Right lung (tissue), 5 donors: ENCODE measurements around the gene RIMS3. TPM values are rescaled to one million over a fixed set of nuclear protein-coding genes. Genes with fewer than 3 reads are reported as not detected.

ENCODE experiments used
- DNase-seq, 2 donors: peaks; one replicate each; pipeline ENCODE4 v3.0.0-alpha.2; 2013
- polyA plus RNA-seq, 5 donors: library from polyadenylated mRNA; unstranded; fragments of 120-200 nt; gene quantifications; one replicate each; pipeline versions ENCODE4 v1.2.1 to v1.2.3, GENCODE V29; 2013; ENCODE audit warnings: inconsistent platforms in 1 of 5, low replicate concordance in 1 of 5; ENCODE audit not compliant: insufficient read length in 5 of 5, insufficient read depth in 1 of 5

The RIMS3 gene
- polyA plus RNA-seq, 5 donors: 0.91 to 2.1 (median 1.6) TPM

DNA sequence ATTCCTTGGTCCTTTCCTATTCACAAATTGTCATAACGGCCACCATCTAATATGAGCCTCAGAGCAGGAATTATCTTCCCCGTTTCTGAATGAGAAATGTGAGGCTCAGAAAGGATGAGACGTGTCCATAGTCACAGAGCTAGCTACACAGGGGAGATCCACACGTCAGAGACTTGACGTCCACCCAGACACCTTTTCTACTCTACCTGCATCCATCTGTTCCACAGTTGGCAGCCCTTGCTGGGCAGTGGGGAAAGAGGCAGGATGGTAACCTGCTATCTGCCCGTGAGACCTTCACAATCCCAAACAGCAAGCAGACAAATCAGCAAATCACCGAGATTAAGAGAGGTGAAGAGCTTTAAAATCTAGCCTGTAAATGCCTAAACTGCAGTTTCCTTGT is 8.4 kb downstream of the RIMS3 start:
- no peak for DNase-seq

- DNase-seq: no peak
Measured at GRCh38 chr1:40653851-40654537, 11.5 kb downstream of the RIMS3 start.

GRCh38 chr1:40652979-40653378 is 12.5 kb downstream of the RIMS3 start:
- DNase-seq: no peak

GRCh38 chr1:40652468-40652867 is 13.0 kb downstream of the RIMS3 start:
- no peak for DNase-seq

GRCh38 chr1:40651138-40651857 is 14.2 kb downstream of the RIMS3 start:
- DNase-seq: no peak

DNA sequence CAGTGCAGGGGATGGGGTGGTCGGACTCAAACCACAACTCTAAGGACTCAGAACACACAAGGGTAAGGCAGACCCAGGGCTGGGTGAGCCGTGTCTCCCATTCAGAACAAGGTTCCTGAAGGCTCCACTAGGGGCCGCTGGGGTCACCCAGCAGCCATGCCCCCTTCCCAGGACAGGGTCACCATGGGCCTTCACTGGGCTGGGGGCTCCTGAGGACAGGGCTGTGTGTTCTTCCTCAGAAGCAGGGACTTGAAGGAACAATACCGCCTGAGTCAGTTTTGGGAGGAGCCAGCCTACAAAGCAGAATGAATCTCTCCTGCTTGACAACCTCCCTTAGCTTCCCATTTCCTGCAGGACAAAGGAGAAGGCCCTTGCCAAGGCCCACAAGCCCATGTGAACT is 15.4 kb downstream of the RIMS3 start:
- no peak for DNase-seq

- DNase-seq: no peak
Measured at GRCh38 chr1:40649592-40649930, 15.9 kb downstream of the RIMS3 start.

DNA sequence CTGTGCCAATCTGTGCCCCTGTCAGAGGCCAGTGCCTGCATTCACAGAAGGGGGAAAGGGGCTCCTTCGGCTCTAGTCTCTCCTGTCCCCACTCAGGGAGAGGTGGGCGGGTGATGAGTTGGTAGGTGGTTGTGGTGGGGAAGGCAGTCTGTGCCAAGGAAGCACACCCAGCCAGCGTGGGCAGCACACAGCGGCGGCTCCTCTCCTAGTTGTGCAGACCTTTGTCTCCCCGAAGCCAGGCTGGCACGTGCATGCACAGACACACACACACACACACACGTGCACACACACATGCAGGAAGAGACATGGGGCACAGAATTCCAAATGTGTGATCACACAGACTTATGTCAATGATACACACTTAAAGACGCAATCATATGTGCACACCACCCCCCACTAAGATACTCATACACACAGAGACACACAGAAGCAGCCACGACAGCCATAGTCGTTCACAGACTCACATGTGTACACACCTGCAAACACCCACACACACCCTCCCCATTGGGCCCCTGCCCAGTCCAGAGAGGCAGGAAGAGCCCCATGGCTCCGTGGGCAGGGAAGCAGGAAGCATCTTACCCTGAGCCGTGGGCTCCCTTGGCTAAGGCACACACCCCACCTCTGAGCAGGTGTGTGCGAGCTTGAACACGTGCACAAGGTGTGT is 16.4 kb downstream of the RIMS3 start:
- DNase-seq: no peak

GRCh38 chr1:40648200-40648599 is 17.3 kb downstream of the RIMS3 start:
- no peak for DNase-seq

DNA sequence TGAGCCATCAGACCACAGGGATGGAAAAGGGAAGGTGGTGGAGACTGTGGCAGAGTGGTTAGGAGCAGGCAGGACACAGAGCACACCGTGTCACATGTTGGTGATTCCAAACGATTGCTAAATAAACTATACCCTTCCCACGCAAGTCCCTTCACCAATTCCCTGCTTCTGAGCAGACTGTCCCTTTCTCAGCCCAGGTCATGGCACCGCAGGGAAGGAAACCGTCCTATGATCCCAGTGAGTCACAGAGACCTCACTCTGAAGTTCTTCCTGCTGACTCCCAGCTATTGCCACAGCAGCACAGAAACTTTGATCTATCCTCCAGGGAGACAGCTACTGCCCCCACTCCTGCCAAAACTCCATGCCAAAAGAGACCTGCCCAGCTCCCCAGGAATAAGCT is 19.2 kb downstream of the RIMS3 start:
- DNase-seq: no peak

DNA sequence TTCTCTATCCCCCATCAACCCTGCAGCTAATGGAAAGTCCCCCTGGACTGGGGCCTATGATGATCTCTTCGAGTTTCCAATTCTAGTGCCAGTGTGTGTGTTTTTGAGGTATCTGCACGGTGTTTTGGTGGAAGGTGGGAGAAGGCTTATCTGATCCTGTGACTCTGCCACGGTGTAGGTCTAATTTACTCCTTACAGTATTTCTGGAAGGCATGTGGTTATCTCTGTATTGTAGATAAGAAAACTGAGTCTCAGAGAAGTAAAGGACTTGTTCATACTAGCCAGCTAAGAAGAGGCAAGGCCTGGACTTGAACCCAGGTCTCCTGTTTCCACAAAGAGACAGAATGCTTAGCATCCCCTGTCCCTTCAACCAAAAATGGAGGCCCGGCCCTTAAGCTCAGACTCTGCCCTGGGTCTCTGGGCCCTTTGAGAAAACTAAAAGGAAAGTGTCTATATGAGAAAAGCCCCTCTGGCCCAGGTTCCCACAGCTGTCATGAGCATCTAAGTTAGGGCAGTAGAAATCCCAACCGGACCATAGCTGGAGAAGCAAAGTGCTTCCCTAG is 20.3 kb downstream of the RIMS3 start:
- DNase-seq: no peak

DNA sequence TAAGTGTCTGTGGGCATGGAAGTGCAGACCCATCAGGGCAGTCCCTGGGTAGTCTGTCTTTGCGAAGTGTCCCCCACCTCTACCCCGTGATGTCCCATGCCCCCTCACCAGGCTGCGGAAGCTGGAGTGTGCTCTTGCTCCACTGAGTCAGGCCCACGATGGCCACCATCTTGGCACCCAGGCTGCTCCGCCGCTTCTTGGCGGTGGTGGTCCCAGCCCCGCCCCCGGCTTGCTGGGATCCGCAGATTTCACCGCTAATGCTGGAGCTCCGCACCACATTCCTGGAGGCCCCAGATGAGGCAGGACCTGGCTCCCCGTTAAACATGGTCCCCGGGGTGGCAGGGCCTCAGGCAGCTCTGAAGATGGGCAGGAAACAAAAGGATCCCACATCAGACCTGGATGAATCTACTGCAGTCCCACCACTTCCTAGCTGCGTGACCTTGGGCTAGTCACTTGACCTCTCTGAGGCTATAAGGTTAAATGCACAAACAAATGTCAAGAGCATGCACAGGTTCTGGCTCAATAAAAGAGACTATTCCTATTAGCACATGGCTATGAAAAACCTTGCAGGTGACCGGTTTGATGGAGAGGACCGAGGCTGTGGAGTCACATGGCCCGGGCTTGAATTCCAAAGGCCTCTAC is 23.8 kb downstream of the RIMS3 start:
- DNase-seq: no peak

- DNase-seq: no peak
Measured at GRCh38 chr1:40640314-40641076, 25.0 kb downstream of the RIMS3 start.

GRCh38 chr1:40638097-40639036 is 27.1 kb downstream of the RIMS3 start:
- DNase-seq: no peak

DNA sequence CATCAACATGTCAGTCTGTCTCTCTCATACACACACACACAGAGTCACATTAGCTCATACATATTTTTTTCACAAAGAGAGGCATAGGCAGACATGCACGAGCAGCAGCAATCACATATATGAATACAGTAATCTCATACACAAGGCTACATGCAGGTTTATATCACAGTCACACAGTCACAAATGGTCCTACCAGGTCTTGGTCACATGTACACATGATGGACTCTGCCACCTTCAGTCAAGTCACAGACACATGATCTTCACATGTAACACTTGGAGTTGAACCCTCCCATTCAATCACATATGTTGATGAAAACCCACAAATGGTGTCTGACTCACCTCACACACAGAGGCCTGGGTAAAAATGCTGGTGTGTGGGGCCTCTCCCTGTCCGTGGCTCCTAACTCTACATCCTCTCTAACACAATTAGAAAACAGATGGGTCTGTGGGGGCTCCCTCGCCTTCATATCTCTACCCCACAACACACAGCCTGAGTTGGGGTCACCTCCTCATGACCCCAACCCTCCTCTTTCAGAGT is 27.9 kb downstream of the RIMS3 start:
- no peak for DNase-seq

DNA sequence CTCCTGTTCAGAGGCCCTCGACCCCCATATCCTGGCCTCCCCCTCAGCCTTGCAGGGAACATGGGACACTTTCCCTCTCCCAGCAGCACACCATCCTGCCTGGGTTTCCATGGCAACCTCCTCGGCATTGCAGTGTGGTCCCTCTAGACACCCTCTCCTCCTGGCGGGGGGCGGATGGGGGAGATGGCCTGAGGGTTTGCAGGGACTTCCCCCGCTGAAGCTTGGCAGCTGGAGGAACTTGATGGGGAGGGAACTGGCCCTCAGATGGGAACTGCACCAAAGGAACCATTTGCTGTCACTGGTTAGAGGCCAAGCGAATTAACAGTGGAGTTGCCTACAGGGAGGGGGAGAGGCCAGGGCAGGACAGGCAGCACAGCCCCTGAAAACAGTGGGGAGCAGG is 28.7 kb downstream of the RIMS3 start:
- no peak for DNase-seq

DNA sequence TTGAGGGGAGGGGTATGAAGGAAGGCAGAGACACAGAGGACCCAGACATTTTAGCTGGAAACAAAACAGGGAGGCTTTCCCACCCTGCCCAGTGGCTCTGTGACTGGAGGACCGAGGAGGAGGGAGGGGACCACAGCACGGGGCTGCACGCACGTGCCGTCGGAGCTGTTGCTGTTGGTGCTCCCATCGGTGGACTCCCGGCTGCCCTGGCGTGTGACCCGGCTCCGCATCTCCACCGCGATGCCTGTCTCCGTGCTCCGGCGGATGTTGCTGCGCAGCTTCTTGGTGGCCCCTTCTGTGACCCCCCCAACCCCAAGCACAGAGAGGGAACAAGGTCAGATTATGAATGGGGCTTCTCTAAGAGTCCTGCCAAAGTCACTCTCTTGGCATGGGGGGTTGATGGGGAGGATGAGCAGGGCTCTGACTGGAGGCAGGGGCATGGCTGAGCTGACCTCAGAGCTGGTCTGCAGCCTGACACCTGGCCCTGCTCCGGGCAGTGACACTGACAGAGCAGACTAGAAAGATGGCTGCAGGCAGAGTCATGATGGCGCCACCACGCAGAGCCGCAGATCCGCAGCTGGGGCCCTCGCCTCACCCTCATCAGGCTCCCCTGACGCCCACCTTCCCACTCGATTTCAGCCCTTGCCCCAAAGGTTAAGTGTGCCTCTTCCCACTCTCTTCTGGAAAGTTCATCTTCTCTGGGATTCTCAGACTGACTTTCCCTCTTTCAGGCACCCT is 29.6 kb downstream of the RIMS3 start:
- DNase-seq: no peak

- no peak for DNase-seq
Measured at GRCh38 chr1:40634901-40635655, 30.4 kb downstream of the RIMS3 start.

GRCh38 chr1:40633931-40634376 is 31.5 kb downstream of the RIMS3 start:
- no peak for DNase-seq
